GM21825 (cell line): Measurements from ENCODE around the gene RERE.

ENCODE experiments used
- ATAC-seq: cut with Tn5 transposase; IDR thresholded peaks from one replicate; pipeline ENCODE4 v1.9.1; 2021; ENCODE audit warnings: mild to moderate bottlenecking, moderate library complexity; ENCODE audit not compliant: unreplicated experiment

Gene RERE

GRCh38 chr1:8376358-8376840, 441.0 kb downstream of the RERE start:
- ATAC-seq: no peak

DNA sequence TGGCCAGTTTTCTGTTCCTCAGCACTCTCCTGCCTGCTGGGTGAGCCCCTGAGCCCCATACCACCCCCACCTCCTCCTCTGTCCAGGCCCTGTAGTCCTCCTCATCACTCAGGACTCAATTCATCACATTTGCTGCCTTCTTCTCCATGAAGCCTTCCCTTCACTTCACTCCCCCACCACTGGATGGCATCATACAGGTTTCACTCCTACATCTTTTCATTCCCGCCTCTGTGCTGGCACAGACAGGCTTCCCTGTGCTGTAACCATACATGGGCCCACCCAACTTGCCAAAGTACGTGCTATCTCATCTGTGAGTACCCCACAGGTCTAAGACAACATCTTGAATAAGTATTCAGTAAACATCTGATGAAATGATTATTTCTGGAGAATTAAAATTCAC, 442.6 kb downstream of the RERE start:
- no peak for ATAC-seq

DNA sequence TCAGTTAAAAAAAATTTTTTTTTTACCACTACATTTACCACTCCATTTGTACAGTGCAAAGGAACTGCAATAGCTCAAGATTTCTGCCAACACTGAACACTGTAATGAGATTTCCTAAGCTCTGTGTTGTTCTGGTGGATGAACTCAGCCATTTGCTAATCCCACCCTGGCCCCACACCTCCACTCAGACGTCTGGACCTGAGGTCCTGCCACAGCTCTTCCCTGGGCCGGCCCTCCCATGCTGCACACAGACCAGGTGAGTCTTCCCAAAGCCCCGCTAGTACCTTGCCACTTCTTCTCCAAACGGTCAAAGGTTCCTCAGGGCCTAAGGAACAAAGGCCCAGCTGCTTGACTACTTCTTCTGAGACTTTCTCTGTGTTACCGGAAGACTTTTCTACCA, 443.1 kb downstream of the RERE start:
- ATAC-seq: no peak

DNA sequence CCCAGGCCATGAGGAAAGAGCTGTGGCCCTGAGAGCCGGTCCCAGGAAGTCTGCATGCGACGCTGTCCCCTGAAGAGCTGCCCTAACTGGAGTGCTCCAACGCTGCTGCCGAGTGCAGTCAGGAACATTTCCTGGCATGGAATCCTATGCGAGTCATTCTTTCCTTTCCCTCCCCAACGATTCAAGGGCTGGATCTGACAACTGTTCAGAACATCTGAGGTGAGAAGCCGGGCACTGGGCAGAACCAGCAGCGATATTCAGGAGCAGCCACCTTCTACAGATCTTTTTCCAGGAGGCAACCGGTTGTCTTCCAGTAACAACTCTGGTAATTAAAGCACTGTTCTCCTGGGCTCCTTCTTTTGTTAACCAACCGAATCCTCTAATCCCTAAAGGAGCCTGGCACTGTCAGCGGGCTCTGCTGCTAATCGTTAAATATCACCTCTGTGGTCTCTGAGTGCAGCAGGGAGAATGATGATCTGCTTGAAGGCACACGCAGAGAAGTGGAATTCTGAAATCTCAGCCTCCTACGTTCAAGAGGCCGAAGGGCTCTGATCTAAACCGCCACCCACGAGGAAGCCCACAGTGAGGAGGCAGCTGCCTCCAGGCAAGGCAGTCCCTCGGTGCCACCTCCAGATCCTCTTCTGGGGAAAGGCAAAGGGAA, 443.7 kb downstream of the RERE start:
- ATAC-seq: no peak

DNA sequence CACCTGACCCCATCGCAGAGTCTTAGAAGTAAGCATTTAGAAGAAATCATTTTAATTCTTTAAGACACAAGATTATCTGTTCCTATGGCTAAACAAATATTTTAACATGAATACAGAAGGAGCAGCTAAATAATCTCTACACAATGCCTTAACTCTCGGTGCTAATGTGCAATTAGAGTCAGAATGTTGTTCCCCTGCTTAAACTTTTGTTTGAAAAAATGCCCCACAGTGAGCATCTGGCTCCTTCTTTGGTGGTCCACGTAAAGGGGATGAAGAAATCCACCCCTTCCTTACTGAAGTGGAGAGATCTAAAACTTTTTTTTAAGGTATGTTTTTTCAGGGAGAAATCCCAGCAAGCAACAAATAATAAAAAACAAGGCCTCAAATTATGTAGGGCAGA, 444.3 kb downstream of the RERE start:
- no peak for ATAC-seq

GRCh38 chr1:8371372-8371991, 446.0 kb downstream of the RERE start:
- no peak for ATAC-seq

- ATAC-seq: no peak
Measured at GRCh38 chr1:8370905-8371315, 446.5 kb downstream of the RERE start.

DNA sequence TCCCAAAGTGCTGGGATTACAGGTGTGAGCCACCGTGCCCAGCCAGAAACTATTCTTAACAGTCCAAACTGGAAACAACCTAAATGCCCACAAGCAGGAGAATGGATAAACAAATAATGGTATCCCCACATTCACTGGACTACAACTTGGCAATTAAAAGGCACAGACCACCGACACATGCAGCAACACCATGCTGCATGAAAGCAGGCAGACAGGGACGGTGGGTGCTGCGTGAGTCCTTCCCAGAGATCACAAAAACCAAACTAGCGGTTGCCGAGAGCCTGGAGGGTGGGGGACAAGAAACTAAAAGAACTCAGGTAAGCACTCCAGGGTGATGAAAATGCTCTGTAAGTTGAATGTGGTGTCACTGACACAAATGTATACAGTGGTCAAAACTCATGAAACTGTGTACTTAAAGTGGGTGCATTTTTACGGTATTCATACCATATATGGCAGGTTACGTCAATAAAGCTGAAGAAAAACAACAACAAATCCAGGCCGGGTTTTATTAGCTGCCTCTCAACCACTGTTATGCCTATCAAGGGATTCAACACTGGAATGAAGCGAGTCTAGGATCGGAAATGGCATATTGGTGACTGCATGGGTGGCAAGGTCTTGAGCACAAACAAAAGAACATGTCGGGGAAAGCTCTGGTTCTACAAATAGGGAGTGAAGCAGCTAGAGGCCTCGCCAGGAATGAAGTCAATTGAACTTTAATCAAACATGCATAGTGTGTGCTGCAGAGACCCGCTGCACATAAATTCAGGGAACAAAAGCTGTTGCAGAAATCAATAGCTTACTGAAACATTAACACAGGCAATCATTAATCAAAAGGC, 447.2 kb downstream of the RERE start:
- ATAC-seq: no peak

GRCh38 chr1:8368956-8369639, 448.3 kb downstream of the RERE start:
- no peak for ATAC-seq

GRCh38 chr1:8367571-8368194, 449.8 kb downstream of the RERE start:
- ATAC-seq: no peak

DNA sequence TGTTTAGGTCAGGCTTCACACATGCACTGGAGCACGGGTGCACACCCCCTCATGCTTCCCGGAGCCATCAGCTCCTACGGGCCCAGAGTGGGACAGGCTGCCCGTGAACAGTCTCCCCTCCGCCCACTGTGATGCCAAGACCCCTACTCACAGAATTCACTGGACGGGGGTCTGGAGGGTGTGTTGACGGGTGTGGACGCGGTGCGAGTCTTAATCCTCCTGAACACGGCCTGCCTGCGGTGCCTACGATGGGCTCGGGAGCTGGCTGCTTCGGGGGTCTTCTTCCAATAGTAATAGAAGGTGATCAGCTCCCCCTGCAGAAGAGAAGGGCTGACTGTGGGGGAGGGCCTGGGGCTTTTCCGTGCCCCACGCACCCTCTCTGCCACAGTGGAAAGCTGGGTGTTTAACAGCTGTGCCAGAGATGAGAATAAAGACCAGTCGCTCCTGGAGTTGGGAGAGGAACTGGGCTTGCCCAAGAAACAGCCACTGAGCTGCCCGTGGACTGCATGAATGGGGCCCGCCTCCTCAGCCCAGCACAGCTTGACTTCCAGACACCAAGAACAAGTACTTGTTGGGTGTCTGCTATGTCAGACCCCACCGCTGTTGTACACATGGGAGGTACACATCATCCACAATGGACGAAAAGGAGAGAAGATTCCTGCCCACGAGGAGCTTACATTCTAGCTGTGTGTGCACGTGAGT, 451.6 kb downstream of the RERE start:
- ATAC-seq: no peak

DNA sequence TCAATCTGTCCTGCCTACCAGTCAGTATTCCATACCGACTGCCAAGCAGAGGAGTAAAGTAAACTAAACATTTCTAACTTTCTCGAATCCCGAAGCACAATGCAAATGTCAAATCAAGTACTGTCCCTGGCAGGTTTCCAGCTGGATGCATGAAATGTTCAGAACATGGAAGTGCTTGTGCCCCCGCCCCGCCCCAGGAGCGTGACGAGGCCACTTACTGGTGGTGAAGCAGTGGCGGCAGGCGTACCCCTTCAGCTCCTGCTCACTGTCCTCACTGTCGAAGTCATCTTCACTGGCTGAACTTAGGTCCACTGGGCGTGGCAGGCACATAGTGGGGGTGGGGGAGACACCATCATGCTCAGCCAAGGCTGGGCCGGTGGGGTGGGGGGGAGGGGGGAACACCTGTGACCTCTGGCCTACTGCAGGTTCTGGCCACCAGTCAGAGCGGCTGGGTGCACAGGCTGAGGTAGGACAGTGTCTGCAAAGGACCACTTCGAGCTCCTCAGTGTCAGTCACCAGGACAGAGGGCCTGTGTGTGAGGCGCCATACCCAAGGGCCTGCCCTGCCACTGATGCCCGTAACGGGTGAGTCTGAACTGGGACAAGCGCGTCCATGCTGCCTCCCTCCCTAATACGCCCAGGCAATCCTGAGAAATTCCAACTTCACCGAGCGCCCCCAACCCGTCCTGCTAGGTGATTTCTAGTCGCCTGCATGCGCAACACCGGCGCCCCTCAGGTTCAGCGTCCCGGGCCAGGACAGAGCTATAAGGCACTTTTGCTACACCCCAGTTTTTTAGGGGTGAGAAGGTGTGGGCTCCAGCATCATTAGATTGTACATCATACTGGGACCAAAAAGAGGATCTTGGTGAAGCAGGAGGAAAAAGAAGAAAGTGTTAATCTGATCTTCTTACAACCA, 452.7 kb downstream of the RERE start:
- no peak for ATAC-seq

- no peak for ATAC-seq
Measured at GRCh38 chr1:8363767-8364301, 453.6 kb downstream of the RERE start.

DNA sequence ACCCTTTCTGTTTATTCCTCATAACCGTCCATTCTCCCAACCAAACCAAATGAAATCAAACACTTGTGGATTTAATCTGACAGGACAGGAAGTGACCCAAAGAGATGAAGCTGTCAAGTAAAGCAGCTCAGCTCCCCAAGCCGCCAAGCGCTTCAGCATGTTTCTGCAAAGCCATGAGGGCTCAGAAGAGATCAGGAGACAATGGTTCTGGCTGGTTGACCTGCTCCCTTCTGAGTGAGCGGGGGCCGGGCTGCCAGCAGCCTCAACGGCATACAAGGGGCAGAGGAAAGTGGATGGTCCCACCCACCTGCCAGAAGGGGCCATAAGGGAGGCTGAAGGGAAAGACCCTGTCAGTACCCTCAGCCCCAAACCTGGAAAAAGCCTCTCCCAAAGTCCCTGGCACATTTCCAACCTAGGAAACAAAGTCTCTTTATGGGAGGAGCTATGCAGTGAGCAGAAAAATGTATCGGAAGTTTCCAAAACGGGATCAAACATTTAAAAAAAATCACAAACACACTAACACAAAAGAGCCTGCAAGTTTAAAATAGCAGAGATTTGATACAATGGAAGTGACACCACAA, 454.2 kb downstream of the RERE start:
- ATAC-seq: no peak

DNA sequence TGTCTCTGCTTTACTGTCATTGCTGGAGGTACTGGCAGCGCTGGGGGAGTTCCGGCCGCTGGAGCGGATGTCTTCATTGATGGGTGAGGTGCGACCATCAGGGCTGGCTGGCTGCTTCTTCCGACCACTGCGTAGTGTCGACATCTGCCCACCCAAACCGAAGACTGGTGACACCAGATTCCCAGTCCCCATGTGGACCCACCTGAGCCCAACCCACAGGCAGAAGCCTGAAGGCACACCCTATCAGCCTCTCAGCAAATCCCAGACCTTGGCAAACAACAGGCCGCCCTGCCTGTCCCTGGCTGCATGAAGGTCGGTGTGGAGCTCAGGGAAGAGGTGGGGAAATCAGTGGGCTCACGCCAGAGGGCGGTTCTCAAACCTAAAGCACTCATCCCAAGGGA, 454.7 kb downstream of the RERE start:
- no peak for ATAC-seq

- no peak for ATAC-seq
Measured at GRCh38 chr1:8361198-8361849, 456.1 kb downstream of the RERE start.

GRCh38 chr1:8360493-8361197, 456.8 kb downstream of the RERE start:
- ATAC-seq: no peak
